ENCODE data around the gene MEGF11. TPM values are rescaled to one million over a fixed set of nuclear protein-coding genes. Genes with fewer than 3 reads are reported as not detected.
"Not testable (repeated sequence)": the region's sequence is repeated elsewhere in the genome, so short reads cannot be mapped to it uniquely, and the experiment has no call there.

MEGF11 gene
- total RNA-seq, 2 donors from 2014 or later = not detected

- peaks cover 29% of the 10 kb centered on the region for H3K4me1 ChIP-seq
- TF ChIP-seq POLR2A (IDR thresholded peaks at IDR 0.05) (peak in 2 of 3 donors; percentile 69 to 71), CTCF (IDR thresholded peaks at IDR 0.05) (no peak)
- 1% methylated on average over 43 of the region's 43 CpGs for WGBS, 2 donors
- H3K27ac ChIP-seq = peak overlapping the region; percentile 89 to 96 (median 94)
- H3K9me3 ChIP-seq = no peaks in the 10 kb centered on the region
- intact Hi-C loops (cut with DNase I) = no loop called here
- no peaks in the 10 kb centered on the region for H3K36me3 ChIP-seq (replicated peaks in 1 of 2; ENCODE audit: insufficient read depth in 1 of 2, low read depth in 2 of 2)
- peak overlapping the region; percentile 83 to 88 for H3K4me3 ChIP-seq
- DNase-seq (peak; percentile 39 to 63 (median 54)), ATAC-seq (peak; percentile 13)
- H3K27me3 ChIP-seq = no peaks in the 10 kb centered on the region
These were observed 383.3 kb downstream of the MEGF11 start for GRCh38 chr15:65869954-65870871.

- Histone ChIP-seq H3K9me3 (no peaks in the 10 kb centered on the region), H3K36me3 (replicated peaks in 1 of 2; ENCODE audit: insufficient read depth in 1 of 2, low read depth in 2 of 2) (no peaks in the 10 kb centered on the region), H3K27ac (peak within 1 kb of the TSS; percentile 89 to 96 (median 94)), H3K4me3 (peak within 1 kb of the TSS; percentile 83 to 88), H3K4me1 (peaks cover 28% of the 10 kb centered on the region), H3K27me3 (no peaks in the 10 kb centered on the region)
- peak; percentile 95 to 97 (median 96) for DNase-seq
- WGBS, 2 donors = 0 to 1% methylated on average over 22 to 62 of the region's 62 CpGs
- TF ChIP-seq CTCF (IDR thresholded peaks at IDR 0.05) (peak in 4 of 7 experiments; percentile 20 to 49 (median 46)), POLR2A (IDR thresholded peaks at IDR 0.05) (peak; percentile 85 to 98 (median 95))
- peak; percentile 96 for ATAC-seq
- intact Hi-C loops (cut with DNase I) = no loop called here
These were observed 384.2 kb downstream of the MEGF11 start, which contains the start of gene RAB11A for GRCh38 chr15:65869126-65869953. RAB11A (plus strand) TSS chr15:65869491; CDS start chr15:65869586, 95 bp downstream.

GRCh38 chr15:65868546-65869125, 384.9 kb downstream of the MEGF11 start:
- H3K27me3 ChIP-seq = no peaks in the 10 kb centered on the region
- H3K27ac ChIP-seq = peak overlapping the region; percentile 89 to 96 (median 94)
- intact Hi-C loops (cut with DNase I) = no loop called here
- H3K4me3 ChIP-seq = peak overlapping the region; percentile 83 to 88
- H3K4me1 ChIP-seq = peaks cover 28% of the 10 kb centered on the region
- no peak for DNase-seq
- TF ChIP-seq POLR2A (IDR thresholded peaks at IDR 0.05) = no peak
- no peak for TF ChIP-seq CTCF (IDR thresholded peaks at IDR 0.05)
- WGBS, 2 donors = 63 to 65% methylated on average over 11 of the region's 11 CpGs
- no peaks in the 10 kb centered on the region for H3K36me3 ChIP-seq (replicated peaks in 1 of 2; ENCODE audit: insufficient read depth in 1 of 2, low read depth in 2 of 2)
- H3K9me3 ChIP-seq = no peaks in the 10 kb centered on the region
- ATAC-seq = no peak

- ATAC-seq; H3K27me3 ChIP-seq; H3K9me3 ChIP-seq; H3K36me3 ChIP-seq (replicated peaks in 1 of 2; ENCODE audit: insufficient read depth in 1 of 2, low read depth in 2 of 2); DNase-seq; intact Hi-C loops (cut with DNase I); H3K4me3 ChIP-seq; H3K27ac ChIP-seq: not testable (repeated sequence)
- 88 to 100% methylated on average over 5 to 6 of the region's 6 CpGs for WGBS, 2 donors
- peaks cover 26% of the 10 kb centered on the region for H3K4me1 ChIP-seq
These were observed 385.6 kb downstream of the MEGF11 start for GRCh38 chr15:65867933-65868332.
